Stimulated activated CD4-positive, alpha-beta T cell treated with anti-CD3 and anti-CD28 coated beads, Interleukin-15, amount 100 ng/mL, for 1 hour (primary cell): ENCODE measurements around the gene ATP6AP1.
"Not testable (repeated sequence)": the region's sequence is repeated elsewhere in the genome, so short reads cannot be mapped to it uniquely, and the experiment has no call there.

Experiments
- DNase-seq, 2 donors: peaks; one replicate each; pipeline ENCODE4 v3.0.0-alpha.2; 2020; ENCODE audit warnings: low read depth in 1 of 2, low spot score in 1 of 2

The ATP6AP1 gene

DNA sequence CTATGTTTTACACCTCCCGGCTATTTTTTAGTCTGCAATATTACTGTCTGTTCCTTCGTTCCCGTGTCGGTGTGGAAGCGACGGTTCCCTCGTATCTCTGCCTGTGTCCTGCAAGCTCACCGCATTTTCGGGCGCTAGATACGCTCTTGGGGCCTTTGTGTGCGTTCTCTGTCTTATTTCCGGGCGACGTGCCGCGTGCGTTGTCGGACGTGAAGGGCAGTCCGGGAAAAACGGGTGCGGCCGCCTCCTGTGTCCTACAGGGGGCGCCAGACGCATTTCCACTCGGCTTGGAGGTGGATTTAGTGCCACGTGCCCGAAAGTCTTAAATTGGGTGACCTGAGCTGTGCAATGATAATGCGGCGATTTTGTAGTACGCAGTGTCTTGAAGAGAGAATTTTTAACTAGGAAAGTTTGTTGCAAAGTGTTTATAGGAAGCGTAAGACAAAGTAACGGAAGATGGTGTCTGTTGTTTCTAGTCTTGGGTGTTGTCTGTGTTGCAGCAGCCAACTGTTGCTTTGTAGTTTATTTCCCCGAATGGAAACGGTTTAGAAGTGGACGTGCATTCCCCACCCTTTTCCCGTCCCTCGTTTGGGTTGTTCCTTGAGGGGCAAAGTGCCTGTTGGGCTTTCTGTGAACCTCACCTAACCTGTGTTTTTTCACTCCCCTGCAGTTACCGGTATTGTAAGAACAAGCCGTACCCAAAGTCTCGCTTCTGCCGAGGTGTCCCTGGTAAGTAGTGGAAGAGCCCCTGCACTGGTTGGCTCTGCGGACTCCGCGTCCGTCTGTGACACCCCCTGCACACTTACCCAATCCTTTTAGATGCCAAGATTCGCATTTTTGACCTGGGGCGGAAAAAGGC, 29.6 kb upstream of the ATP6AP1 start:
- DNase-seq: peak; percentile 60 to 68

DNA sequence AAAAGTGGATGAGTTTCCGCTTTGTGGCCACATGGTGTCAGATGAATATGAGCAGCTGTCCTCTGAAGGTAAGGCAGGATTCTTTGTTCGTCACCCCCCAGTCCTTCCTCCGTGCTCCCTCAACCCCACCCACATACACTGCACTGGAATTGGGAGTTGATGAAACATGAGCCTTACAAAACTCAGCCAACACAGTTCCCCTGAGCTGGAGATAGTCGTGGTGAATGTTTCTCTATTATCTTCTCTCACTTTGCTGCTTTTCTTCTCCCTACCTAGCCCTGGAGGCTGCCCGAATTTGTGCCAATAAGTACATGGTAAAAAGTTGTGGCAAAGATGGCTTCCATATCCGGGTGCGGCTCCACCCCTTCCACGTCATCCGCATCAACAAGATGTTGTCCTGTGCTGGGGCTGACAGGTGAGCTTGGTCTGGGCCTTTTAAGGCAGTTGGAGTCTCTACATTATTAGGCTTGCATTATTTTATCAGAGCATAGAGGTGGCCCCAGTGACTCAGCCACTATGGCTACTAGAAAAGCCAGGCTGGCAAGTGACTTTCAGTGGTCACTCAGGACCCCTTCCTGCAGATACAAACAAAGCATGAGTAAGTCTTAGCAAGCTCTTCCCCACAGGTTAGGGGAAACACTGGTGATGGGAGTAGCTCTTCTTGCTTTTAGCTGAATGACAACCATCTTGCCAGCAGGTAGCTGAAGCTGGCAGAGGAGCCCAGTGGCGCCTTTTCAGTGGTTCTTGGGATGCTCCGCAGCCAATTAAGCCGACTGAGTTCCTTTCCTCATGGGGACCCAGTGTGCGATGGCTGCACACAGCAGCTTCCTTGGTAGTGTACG, 28.7 kb upstream of the ATP6AP1 start:
- DNase-seq: no peak

DNA sequence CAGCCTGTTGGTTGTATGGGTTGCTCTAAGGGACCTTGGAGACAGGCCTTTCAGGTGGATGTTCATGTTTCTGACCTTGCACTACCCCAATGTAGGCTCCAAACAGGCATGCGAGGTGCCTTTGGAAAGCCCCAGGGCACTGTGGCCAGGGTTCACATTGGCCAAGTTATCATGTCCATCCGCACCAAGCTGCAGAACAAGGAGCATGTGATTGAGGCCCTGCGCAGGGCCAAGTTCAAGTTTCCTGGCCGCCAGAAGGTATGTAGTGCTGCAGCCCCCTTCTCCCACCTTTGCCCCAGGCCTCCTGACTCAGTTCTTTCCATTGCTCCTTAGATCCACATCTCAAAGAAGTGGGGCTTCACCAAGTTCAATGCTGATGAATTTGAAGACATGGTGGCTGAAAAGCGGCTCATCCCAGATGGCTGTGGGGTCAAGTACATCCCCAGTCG, 28.1 kb upstream of the ATP6AP1 start:
- DNase-seq: not testable (repeated sequence)

DNA sequence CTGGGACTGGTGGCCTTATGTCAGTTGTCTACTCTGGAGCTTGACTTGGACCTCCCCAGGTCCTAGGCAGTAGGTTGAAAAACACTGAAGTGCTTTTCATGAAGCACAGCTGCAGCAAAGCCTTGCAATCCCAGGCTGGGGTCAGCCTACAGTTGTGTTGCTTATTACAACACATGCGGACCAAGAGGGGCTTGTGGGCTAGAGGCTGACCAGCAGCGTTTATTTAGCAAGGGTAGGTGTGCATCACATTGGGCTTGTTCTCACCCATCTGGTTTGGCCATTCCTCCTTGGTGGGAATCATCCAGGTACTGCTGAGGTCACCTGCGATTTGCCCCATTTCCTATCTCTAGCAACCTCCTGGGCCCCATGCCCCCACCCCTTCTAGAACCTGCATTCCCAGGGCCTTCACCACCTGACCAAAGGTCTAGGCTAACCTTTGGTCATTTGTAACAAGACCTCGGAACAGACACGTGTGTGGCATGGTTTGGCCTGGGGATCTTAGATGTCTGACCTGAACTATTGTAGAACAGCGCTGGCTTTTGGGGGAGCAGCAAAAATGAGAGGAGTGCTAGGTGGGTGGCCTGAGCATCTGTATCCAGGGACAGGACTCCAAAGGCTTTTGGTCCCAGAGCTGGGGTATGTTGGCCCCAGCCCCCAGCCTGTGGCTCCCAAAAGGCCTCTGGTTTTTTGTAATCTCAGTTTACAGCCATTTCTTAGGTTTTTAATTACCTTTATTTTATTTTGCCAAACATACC, 27.3 kb upstream of the ATP6AP1 start:
- DNase-seq: no peak

DNA sequence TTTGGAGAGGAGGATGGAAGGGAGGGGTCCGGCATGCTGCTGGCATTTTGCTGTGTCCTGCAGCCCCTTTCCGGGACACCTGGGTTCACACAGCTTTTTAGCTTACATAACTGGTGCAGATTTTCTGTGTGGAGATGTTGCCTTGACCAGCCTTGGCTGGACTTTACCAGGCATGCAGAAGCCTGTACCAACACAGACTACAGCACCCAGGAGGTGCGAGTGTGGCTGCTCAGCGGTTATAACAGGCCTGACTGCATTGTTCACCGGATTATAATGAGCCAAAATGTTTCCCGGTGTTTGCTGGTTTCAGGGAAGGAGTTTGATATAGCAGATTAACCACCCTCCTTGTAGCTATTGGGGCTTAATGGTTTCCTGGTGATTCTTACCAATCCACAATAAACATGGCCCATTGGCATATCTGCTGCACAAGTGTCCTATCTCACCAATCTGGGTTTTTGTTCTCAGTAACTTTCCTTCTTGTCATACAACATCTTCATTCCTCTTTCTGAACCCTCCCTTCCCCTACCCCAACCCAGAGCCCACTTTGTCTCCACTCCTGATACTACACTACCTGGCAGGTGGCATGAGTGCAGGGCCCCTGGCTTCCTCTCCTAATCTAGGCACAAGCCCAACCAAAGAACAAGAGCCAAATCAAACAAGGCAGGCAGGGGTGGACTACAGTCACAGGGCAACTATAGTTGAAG, 26.4 kb upstream of the ATP6AP1 start:
- DNase-seq: no peak

DNA sequence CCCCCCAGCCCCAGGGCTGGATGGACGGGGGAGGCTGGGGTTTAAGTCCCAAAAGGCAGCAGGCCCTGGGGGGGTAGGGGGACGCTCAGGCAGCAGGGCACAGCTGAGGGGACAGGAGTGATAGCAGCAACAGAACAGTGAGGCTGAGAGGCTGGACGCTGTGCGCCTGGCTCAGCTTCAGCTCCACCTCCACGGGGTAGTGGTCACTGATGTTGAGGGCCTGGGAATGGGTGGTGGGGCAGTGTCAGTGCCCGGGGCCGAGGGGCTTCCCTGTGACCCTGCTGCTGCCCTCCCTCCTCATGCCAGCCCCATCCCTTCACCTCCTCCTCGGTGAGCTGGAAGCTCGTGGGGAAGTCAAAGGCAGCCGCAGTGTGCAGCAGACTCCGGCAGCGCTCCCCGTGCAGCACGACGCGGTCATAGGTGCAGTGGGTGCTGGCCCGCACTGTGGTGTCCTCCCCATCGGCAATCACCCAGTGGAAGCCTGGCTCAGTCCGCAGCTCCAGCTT, 25.8 kb upstream of the ATP6AP1 start:
- no peak for DNase-seq

DNA sequence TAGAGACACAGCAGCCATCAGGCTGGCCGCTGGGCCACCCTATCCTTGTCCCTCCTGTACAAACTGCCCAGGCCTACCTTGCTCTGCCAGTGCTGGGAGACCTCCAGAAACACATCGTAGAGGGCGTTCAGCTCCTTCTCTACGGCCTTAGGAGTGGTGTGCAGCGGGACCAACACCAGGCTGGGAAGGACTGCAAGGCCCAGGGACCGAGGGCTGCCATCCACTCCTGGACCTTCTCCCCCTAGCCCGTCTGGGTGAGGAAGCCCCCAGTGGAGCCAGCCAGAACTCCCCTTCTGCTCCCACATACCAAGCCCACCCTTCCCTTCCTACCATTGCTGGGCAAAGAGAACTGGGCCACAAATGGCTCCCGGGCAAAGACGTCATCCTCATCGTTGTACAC, 25.3 kb upstream of the ATP6AP1 start:
- DNase-seq: no peak

DNA sequence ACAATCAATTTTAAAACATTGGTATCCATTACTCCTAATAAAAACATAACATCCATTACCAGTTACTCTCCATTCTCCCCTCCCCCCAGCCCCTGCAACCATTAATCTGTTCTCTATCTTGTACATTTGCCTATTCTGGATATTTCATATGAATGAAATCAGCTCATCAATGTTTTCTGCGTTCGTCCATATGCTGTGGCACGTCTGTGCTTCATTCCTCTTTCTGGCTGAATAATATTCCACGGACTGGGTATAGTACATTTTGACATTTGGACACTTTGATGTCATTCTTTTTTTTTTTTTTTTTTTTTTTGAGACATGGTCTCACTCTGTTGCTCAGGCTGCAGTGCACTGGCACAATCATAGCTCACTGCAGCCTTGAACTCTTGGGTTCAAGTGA, 24.6 kb upstream of the ATP6AP1 start:
- no peak for DNase-seq

DNA sequence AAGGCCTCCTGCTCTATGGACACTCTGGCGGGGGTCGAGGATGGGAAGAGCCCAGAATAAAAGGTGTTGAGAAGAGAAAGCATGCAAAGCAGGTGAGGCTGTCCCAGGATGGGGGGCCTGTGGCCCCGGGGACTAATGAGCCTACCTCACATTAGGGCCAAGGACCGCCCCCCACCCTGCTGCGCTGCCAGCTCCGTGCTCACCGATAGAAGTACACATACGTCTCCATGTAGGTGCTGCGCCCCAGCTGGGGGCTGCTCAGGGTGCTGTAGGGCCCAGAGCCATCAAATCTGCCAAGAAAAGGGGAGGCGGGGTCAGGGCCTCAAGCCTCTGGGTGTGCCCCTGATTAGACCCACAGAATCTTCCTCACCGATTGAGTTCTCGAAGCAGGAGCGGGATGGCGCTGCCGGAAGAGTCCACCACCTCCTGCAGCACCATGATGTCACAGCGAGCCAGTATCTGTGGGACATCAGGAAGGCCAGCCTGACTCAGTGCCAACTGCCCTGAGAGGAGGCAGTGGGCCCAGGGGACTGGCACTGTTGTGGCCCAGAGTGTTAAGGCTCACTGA, 23.8 kb upstream of the ATP6AP1 start:
- no peak for DNase-seq

DNA sequence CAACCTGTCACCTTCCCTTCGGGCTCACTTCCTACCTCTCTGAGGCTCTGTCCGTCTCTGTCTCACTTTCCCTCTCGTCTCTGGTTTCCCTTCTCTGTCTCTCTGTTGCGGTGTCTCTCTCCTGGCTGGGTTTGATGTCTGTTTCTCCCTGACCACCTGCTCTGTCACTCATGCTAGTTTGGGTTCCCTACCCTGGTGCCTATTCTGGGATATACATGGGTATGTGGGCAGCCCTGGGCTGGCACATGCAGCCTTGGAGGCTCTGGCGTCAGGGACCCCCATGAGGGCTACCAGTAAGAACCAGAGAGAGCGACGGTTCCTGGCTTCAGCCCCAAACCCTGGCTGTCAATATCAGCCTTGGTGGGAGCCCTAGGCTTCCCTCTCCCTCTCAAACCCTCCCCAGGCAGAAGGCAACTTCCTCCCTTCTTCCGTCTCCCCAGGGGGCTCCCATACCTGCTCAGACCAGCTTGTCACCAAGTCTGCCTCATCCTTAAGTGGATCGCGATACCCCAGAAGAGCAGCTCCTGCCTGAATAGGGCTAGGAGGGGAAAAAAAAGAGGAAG, 19.7 kb upstream of the ATP6AP1 start:
- DNase-seq: no peak

DNA sequence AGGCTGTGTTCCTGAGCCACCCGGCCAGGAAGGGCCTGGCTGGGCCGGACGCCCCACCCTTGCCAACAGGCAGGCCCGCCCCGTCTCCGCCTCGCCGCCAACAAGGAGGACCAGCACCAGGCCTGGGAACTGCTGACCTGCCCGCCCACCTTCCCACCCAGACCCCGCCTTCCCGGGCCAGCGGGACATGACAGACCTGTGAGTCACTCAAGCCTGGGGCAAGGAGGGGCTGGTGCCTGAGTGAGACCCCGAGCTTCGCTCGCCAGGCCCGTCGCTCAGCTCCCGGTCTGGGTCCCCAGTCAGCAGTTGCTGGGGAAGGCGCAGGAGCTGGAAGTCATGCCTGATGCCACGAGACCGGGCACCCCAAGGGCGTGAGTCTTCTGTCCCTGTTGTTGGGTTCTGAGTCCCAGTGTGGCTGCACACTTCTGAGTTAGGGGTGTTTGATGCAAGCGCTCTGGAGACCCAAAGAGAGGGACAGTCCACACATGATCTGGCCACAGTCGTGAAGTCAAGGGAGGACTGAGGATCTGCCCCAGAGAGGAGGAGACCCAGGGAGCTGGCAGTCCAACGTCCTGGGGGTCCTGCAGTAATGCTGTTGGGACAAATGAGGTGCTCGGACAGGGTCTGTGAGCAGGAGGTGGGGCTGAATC, 19.1 kb upstream of the ATP6AP1 start, which contains the start of gene DNASE1L1:
Gene DNASE1L1 (minus strand): TSS at position 33 of the 650 bp plus-strand sequence. CDS start 3,686 bp downstream, outside the sequence.
- no peak for DNase-seq

DNA sequence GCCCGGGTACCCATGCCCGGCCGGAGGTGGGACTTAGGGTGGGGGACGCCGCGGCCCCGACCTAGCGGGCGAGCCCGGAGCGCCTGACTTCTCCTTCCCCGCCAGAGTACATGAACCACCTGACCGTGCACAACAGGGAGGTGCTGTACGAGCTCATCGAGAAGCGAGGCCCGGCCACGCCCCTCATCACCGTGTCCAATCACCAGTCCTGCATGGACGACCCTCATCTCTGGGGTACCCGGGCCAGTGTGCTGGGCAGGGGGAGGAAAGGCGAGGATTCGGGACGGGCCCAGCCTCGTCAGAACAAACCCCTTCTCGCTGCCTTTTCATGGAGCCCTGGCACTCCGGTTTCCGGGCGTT, 16.5 kb upstream of the ATP6AP1 start:
- DNase-seq: peak in 1 of 2 donors; percentile 45

DNA sequence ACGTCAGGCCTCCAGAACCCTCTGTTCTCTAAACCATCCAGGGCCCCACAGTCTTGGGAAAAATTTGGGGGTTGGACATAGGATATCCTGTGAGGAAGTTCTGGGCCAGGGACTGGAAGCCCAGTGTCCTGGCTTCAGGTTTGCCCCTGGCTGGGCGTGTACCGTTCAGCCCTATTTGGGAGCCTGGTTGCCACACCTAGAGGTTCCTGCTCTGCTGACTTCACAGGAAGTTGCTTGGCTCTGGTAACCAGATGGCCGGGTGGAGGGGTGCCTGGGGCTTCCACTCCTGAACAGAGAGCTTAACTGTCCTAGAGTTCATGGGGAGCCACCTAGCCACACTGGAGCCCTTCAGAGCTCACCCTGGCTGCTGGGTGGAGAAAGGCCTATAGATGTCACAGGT, 16.0 kb upstream of the ATP6AP1 start:
- no peak for DNase-seq

DNA sequence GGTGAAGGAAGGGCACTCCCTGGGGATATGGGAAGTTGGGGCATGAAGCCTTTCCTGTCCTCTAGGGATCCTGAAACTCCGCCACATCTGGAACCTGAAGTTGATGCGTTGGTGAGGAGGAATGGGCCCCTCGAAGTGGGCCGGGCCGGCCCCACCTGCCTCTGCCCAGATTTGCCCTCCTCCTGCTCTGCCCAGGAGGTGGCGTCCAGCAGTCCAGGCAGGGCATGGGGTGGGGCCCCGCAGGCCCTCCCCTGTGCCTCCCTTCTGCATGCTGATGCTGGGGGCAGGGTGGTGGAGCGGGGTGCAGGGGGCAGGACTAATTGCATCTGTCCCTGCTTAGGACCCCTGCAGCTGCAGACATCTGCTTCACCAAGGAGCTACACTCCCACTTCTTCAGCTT, 15.3 kb upstream of the ATP6AP1 start:
- DNase-seq: no peak

DNA sequence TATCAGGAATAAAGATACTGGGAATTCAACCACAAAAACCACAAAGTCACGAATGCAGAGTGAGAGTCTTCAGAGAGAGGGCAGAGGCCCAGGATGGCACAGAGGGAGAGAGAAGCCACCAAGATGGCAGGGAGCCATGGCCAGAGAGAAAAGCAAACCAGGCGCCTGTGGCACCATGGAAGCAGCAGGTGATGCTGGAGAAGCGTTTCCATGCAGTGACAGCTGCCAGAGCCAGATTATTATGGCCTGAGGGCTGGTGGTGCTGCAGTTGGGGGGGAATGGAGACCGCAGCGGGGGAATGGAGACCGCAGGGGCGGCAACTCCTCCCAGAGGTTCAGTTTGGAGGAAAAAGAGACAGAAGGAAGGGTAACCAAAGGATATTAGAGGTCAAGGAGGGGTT, 11.3 kb upstream of the ATP6AP1 start:
- DNase-seq: no peak

DNA sequence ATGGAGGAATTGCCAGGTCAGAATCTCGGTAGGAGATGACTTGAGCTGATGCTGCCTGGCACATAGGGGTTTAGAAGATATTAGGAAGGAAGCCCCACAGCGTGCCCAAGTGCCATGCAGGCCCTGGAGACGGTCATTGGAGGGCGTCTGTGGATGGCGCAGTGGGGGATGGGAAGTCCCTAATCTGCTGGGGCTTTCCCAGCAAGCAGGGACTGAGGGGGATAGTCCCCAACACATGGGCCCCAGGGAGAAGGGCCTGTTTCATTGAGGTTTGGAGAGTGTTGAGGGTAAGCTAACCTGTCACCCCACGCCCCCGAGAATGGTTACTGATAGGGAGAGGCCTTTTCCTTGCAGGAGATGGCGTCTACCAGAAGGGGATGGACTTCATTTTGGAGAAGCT, 9.3 kb upstream of the ATP6AP1 start:
- no peak for DNase-seq

DNA sequence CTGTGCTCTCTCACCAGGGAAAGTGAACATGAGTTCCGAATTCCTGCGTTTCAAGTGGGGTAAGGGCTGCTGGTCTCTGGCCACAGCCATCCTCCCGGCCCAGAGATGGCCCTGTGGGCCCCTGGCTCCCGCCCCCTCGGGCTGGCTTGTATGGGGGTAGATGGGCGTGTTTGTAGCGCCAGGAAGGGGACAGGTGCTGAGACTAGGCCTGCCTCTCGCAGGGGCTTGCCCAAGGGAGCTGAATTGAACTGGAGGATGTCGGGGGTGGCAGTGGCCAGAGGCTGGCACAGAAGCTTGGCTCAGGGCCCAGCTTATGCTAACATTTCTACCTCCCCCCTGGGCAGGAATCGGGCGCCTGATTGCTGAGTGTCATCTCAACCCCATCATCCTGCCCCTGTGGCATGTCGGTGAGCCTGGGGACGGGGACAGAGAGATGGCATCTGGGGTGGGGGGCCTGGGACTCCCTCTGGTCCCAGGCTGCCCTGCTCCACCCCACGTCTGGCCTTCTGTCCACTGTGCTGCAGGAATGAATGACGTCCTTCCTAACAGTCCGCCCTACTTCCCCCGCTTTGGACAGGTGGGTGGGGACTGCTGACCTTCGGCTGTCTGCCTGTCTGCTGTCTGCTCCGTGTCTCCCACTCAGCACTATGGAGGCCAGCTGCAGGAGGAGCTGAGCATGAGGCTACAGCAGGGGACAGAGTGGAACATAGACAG, 8.6 kb upstream of the ATP6AP1 start:
- no peak for DNase-seq

DNA sequence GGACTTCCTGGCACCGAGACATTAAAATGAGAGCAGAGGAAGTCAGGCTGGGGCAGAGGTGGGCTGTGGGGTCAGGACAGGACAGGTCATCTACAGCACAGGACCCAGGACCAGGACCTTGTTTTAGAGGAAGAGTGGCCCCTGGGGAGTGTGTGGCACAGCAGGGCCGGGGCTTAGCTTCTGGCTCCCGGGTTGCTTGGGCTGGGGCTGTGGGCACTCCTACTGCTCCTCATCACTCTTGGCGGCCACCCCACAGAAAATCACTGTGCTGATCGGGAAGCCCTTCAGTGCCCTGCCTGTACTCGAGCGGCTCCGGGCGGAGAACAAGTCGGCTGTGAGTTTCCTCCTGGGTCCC, 8.1 kb upstream of the ATP6AP1 start:
- no peak for DNase-seq
